ENCODE data around the gene SLC38A7. TPM values are rescaled to one million over a fixed set of nuclear protein-coding genes. Genes with fewer than 3 reads are reported as not detected.

The SLC38A7 gene
- polyA plus RNA-seq, 3 donors = 5.1 to 23.4 (median 7.4) TPM

DNA sequence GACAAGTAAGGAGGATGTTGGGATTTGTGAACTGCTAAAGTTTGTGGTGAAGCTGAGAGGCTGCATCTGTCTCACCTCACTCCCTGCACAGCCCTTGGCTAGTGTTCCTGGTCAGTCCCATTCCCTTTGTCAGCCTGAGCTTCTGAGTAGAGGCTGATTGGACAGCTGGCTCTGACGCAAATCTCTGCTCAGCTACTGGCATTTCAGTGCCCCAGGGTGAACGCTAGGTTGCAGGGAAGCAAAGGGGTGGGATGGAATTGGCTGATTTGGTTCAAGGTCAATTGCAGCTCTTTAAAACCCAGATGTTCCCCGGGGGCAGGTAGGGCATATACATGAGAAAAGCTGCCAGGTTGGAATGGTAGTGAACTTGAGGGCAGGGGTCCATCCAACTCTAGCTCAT is 31.8 kb downstream of the SLC38A7 start:
- H3K27ac Mint-ChIP-seq = no peak overlapping the region
- intact Hi-C loops (cut with micrococcal nuclease) = no loop called here
- no peak overlapping the region for H3K4me2 ChIP-seq (replicated peaks; ENCODE audit: extremely low read depth, low read length, poor library complexity, severe bottlenecking)
- H4K20me1 ChIP-seq (ENCODE audit: insufficient read depth, low read length) = no peaks in the 10 kb centered on the region
- no peaks in the 10 kb centered on the region for H3K79me2 ChIP-seq (ENCODE audit: insufficient read depth, low read length)
- no peak overlapping the region for H3K9ac ChIP-seq (ENCODE audit: insufficient read depth, low read length, poor library complexity, severe bottlenecking)
- no peak overlapping the region for H3K4me3 Mint-ChIP-seq
- TF ChIP-seq CTCF (IDR thresholded peaks at IDR 0.05) = no peak
- no peak overlapping the region for H3K27ac ChIP-seq (ENCODE audit: low read depth in 1 of 2, low read length in 2 of 2)
- no peak overlapping the region for H3K4me3 ChIP-seq (replicated peaks in 1 of 3; ENCODE audit: low read depth in 2 of 3, low read length in 3 of 3)
- H3K27me3 Mint-ChIP-seq (ENCODE audit: low read depth in 3 of 3) = peaks cover 6 to 13% (median 7%) of the 10 kb centered on the region in 3 donors
- H3K4me1 ChIP-seq (ENCODE audit: control insufficient read depth in 1 of 2, insufficient read depth in 2 of 2, low read length in 2 of 2) = no peaks in the 10 kb centered on the region
- DNase-seq = no peak
- no peaks in the 10 kb centered on the region for H3K4me1 Mint-ChIP-seq
- WGBS (ENCODE audit: insufficient coverage) = 74% methylated on average over 3 of the region's 3 CpGs
- H3K36me3 ChIP-seq (replicated peaks in 1 of 2; ENCODE audit: control insufficient read depth in 1 of 2, insufficient read depth in 2 of 2, low read length in 2 of 2) = no peaks in the 10 kb centered on the region
- no peaks in the 10 kb centered on the region for H3K9me3 Mint-ChIP-seq
- H3K36me3 Mint-ChIP-seq = no peaks in the 10 kb centered on the region
- H3K9me3 ChIP-seq (replicated peaks in 1 of 2; ENCODE audit: control insufficient read depth in 1 of 2, insufficient read depth in 1 of 2, low read length in 2 of 2) = no peaks in the 10 kb centered on the region
- no peak overlapping the region for H2AFZ ChIP-seq (ENCODE audit: insufficient read depth, low read depth, low read length, poor library complexity, severe bottlenecking)
- H3K27me3 ChIP-seq (ENCODE audit: control insufficient read depth in 2 of 2, insufficient read depth in 2 of 2, low read length in 2 of 2) = no peaks in the 10 kb centered on the region

- H3K4me1 Mint-ChIP-seq = no peaks in the 10 kb centered on the region
- intact Hi-C loops (cut with micrococcal nuclease) = no loop called here
- no peaks in the 10 kb centered on the region for H3K9me3 Mint-ChIP-seq
- Histone ChIP-seq H3K4me3 (replicated peaks in 1 of 3; ENCODE audit: low read depth in 2 of 3, low read length in 3 of 3) (no peak overlapping the region), H3K36me3 (replicated peaks in 1 of 2; ENCODE audit: control insufficient read depth in 1 of 2, insufficient read depth in 2 of 2, low read length in 2 of 2) (no peaks in the 10 kb centered on the region), H3K79me2 (ENCODE audit: insufficient read depth, low read length) (no peaks in the 10 kb centered on the region), H3K27ac (ENCODE audit: low read depth in 1 of 2, low read length in 2 of 2) (no peak overlapping the region), H3K27me3 (ENCODE audit: control insufficient read depth in 2 of 2, insufficient read depth in 2 of 2, low read length in 2 of 2) (no peaks in the 10 kb centered on the region), H3K9me3 (replicated peaks in 1 of 2; ENCODE audit: control insufficient read depth in 1 of 2, insufficient read depth in 1 of 2, low read length in 2 of 2) (no peaks in the 10 kb centered on the region), H3K4me2 (replicated peaks; ENCODE audit: extremely low read depth, low read length, poor library complexity, severe bottlenecking) (no peak overlapping the region), H2AFZ (ENCODE audit: insufficient read depth, low read depth, low read length, poor library complexity, severe bottlenecking) (no peak overlapping the region), H3K4me1 (ENCODE audit: control insufficient read depth in 1 of 2, insufficient read depth in 2 of 2, low read length in 2 of 2) (no peaks in the 10 kb centered on the region), H4K20me1 (ENCODE audit: insufficient read depth, low read length) (no peaks in the 10 kb centered on the region), H3K9ac (ENCODE audit: insufficient read depth, low read length, poor library complexity, severe bottlenecking) (no peak overlapping the region)
- H3K4me3 Mint-ChIP-seq = no peak overlapping the region
- no peak overlapping the region for H3K27ac Mint-ChIP-seq
- no peaks in the 10 kb centered on the region for H3K36me3 Mint-ChIP-seq
- no peak for DNase-seq
- peaks cover 4 to 13% (median 4%) of the 10 kb centered on the region in 3 donors for H3K27me3 Mint-ChIP-seq (ENCODE audit: low read depth in 3 of 3)
- 89% methylated on average over 3 of the region's 3 CpGs for WGBS (ENCODE audit: insufficient coverage)
- no peak for TF ChIP-seq CTCF (IDR thresholded peaks at IDR 0.05)
These were observed 32.6 kb downstream of the SLC38A7 start for GRCh38 chr16:58651965-58652348.

All from CD14-positive monocyte (primary cell).